Measurements from ENCODE around the gene CRTC2. TPM values are rescaled to one million over a fixed set of nuclear protein-coding genes. Genes with fewer than 3 reads are reported as not detected.

Gene CRTC2
- total and polyA plus RNA-seq, 4 donors = 17.7 to 48.7 (median 42.6) TPM

GRCh38 chr1:153928791-153929341 is 29.5 kb downstream of the CRTC2 start:
- no peak overlapping the region for H3K4me3 ChIP-seq
- no peaks in the 10 kb centered on the region for H3K27me3 ChIP-seq (ENCODE audit: control insufficient read depth in 3 of 3, insufficient read depth in 3 of 3, low read length in 2 of 3)
- peaks cover 0 to 5% (median 1%) of the 10 kb centered on the region in 5 donors for H3K4me1 ChIP-seq (ENCODE audit: control insufficient read depth in 5 of 5, insufficient read depth in 5 of 5, low read length in 5 of 5)
- H3K36me3 ChIP-seq (ENCODE audit: control insufficient read depth in 4 of 4, insufficient read depth in 4 of 4, low read length in 4 of 4) = peaks cover 5 to 36% (median 19%) of the 10 kb centered on the region in 4 donors
- ATAC-seq (ENCODE audit: insufficient read depth, low FRiP score) = no peak
- peak in 1 of 3 donors; percentile 34 for DNase-seq
- WGBS, 2 donors = 60 to 62% methylated on average over 4 of the region's 4 CpGs
- peak overlapping the region in 1 of 2 donors; percentile 46 for H3K27ac ChIP-seq (ENCODE audit: low read depth in 1 of 2, low read length in 1 of 2)
- TF ChIP-seq, protein P1, sequence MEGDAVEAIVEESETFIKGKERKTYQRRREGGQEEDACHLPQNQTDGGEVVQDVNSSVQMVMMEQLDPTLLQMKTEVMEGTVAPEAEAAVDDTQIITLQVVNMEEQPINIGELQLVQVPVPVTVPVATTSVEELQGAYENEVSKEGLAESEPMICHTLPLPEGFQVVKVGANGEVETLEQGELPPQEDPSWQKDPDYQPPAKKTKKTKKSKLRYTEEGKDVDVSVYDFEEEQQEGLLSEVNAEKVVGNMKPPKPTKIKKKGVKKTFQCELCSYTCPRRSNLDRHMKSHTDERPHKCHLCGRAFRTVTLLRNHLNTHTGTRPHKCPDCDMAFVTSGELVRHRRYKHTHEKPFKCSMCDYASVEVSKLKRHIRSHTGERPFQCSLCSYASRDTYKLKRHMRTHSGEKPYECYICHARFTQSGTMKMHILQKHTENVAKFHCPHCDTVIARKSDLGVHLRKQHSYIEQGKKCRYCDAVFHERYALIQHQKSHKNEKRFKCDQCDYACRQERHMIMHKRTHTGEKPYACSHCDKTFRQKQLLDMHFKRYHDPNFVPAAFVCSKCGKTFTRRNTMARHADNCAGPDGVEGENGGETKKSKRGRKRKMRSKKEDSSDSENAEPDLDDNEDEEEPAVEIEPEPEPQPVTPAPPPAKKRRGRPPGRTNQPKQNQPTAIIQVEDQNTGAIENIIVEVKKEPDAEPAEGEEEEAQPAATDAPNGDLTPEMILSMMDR (IDR thresholded peaks at IDR 0.05; ENCODE audit: control extremely low read depth, extremely low read depth) = no peak
- H3K9me3 ChIP-seq (ENCODE audit: control insufficient read depth in 4 of 4, insufficient read depth in 3 of 4, low read length in 3 of 4) = no peaks in the 10 kb centered on the region
- no peak overlapping the region for H3K9ac ChIP-seq (ENCODE audit: insufficient read depth in 1 of 2, low read length in 2 of 2)

GRCh38 chr1:153928245-153928644 is 30.2 kb downstream of the CRTC2 start:
- ATAC-seq (ENCODE audit: insufficient read depth, low FRiP score) (no peak), DNase-seq (no peak)
- H3K27ac ChIP-seq (ENCODE audit: low read depth in 1 of 2, low read length in 1 of 2) = no peak overlapping the region
- no peak overlapping the region for H3K4me3 ChIP-seq
- WGBS, 2 donors = 53 to 65% methylated on average over 1 of the region's 1 CpG
- TF ChIP-seq, protein P1 (IDR thresholded peaks at IDR 0.05; ENCODE audit: control extremely low read depth, extremely low read depth) = no peak
- peaks cover 0 to 5% (median 5%) of the 10 kb centered on the region in 5 donors for H3K4me1 ChIP-seq (ENCODE audit: control insufficient read depth in 5 of 5, insufficient read depth in 5 of 5, low read length in 5 of 5)
- H3K27me3 ChIP-seq (ENCODE audit: control insufficient read depth in 3 of 3, insufficient read depth in 3 of 3, low read length in 2 of 3) = no peaks in the 10 kb centered on the region
- H3K9me3 ChIP-seq (ENCODE audit: control insufficient read depth in 4 of 4, insufficient read depth in 3 of 4, low read length in 3 of 4) = no peaks in the 10 kb centered on the region
- no peak overlapping the region for H3K9ac ChIP-seq (ENCODE audit: insufficient read depth in 1 of 2, low read length in 2 of 2)
- H3K36me3 ChIP-seq (ENCODE audit: control insufficient read depth in 4 of 4, insufficient read depth in 4 of 4, low read length in 4 of 4) = peaks cover 5 to 30% (median 17%) of the 10 kb centered on the region in 4 donors

- no peaks in the 10 kb centered on the region for H3K27me3 ChIP-seq (ENCODE audit: control insufficient read depth in 3 of 3, insufficient read depth in 3 of 3, low read length in 2 of 3)
- peaks cover 0 to 10% (median 7%) of the 10 kb centered on the region in 5 donors for H3K4me1 ChIP-seq (ENCODE audit: control insufficient read depth in 5 of 5, insufficient read depth in 5 of 5, low read length in 5 of 5)
- DNase-seq (no peak), ATAC-seq (ENCODE audit: insufficient read depth, low FRiP score) (no peak)
- H3K27ac ChIP-seq (ENCODE audit: low read depth in 1 of 2, low read length in 1 of 2) = no peak overlapping the region
- TF ChIP-seq, protein P1 (IDR thresholded peaks at IDR 0.05; ENCODE audit: control extremely low read depth, extremely low read depth) = no peak
- H3K36me3 ChIP-seq (ENCODE audit: control insufficient read depth in 4 of 4, insufficient read depth in 4 of 4, low read length in 4 of 4) = peaks cover 5 to 17% (median 10%) of the 10 kb centered on the region in 4 donors
- 82 to 83% methylated on average over 4 of the region's 4 CpGs for WGBS, 2 donors
- H3K9me3 ChIP-seq (ENCODE audit: control insufficient read depth in 4 of 4, insufficient read depth in 3 of 4, low read length in 3 of 4) = no peaks in the 10 kb centered on the region
- no peak overlapping the region for H3K9ac ChIP-seq (ENCODE audit: insufficient read depth in 1 of 2, low read length in 2 of 2)
- no peak overlapping the region for H3K4me3 ChIP-seq
These were observed 32.0 kb downstream of the CRTC2 start for GRCh38 chr1:153926405-153926804.

Data from lung (tissue), 12 donors.